ENCODE results near the gene STAT5A.

DNA sequence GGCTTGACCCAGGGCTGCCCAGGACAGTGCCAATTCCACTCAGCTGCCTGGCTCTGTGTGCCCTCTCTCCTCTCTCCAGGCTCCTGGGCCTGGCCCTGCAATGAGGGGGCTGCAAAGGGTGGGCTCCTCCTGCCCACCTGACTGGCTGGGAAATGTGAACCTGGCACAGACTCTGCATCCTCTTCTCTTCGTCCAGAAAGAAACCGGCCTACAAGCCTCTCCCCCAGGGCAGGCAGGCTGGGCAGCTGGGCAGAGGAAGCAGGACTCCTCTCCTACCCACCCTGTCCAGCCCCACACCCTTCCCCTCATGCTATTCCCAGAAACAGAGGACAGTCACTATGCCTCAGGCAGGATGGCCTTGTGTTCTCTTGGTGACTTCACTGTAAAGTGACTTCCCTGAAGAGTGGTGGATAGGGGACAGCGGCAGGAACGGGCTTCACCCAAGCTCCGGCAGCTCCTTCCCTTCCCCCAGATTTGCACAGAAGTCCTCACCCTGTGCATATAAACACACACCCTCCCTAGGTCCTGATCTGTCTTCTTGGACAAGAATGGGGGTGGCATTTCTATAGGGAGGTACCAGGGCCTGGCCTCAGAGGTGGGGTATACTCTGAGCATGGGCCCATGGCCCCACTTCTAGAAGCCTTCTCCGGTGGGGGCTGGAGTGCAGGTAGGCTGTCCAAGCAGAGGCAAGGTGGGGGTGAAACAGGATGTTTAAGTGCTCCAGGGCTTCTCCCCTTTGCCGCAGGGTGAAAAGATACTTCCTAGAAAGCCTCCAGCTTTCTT is 4.9 kb upstream of the STAT5A start:
- TF ChIP-seq, protein P1, sequence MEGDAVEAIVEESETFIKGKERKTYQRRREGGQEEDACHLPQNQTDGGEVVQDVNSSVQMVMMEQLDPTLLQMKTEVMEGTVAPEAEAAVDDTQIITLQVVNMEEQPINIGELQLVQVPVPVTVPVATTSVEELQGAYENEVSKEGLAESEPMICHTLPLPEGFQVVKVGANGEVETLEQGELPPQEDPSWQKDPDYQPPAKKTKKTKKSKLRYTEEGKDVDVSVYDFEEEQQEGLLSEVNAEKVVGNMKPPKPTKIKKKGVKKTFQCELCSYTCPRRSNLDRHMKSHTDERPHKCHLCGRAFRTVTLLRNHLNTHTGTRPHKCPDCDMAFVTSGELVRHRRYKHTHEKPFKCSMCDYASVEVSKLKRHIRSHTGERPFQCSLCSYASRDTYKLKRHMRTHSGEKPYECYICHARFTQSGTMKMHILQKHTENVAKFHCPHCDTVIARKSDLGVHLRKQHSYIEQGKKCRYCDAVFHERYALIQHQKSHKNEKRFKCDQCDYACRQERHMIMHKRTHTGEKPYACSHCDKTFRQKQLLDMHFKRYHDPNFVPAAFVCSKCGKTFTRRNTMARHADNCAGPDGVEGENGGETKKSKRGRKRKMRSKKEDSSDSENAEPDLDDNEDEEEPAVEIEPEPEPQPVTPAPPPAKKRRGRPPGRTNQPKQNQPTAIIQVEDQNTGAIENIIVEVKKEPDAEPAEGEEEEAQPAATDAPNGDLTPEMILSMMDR (conservative IDR thresholded peaks at IDR 0.05), result no peak
- no peak for TF ChIP-seq EZH2 (IDR thresholded peaks at IDR 0.05; ENCODE audit: low read depth)

Measured in PC-9 (cell line).